Stimulated activated naive CD4-positive, alpha-beta T cell treated with Interleukin-2 at 50 U/mL for 16 hours (primary cell): ENCODE results near the gene OR6N1.

Source experiments
- DNase-seq: peaks from one replicate; lab custom pipeline; 2025; lab: John Stamatoyannopoulos, UW

Gene OR6N1, protein sequence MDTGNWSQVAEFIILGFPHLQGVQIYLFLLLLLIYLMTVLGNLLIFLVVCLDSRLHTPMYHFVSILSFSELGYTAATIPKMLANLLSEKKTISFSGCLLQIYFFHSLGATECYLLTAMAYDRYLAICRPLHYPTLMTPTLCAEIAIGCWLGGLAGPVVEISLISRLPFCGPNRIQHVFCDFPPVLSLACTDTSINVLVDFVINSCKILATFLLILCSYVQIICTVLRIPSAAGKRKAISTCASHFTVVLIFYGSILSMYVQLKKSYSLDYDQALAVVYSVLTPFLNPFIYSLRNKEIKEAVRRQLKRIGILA

DNA sequence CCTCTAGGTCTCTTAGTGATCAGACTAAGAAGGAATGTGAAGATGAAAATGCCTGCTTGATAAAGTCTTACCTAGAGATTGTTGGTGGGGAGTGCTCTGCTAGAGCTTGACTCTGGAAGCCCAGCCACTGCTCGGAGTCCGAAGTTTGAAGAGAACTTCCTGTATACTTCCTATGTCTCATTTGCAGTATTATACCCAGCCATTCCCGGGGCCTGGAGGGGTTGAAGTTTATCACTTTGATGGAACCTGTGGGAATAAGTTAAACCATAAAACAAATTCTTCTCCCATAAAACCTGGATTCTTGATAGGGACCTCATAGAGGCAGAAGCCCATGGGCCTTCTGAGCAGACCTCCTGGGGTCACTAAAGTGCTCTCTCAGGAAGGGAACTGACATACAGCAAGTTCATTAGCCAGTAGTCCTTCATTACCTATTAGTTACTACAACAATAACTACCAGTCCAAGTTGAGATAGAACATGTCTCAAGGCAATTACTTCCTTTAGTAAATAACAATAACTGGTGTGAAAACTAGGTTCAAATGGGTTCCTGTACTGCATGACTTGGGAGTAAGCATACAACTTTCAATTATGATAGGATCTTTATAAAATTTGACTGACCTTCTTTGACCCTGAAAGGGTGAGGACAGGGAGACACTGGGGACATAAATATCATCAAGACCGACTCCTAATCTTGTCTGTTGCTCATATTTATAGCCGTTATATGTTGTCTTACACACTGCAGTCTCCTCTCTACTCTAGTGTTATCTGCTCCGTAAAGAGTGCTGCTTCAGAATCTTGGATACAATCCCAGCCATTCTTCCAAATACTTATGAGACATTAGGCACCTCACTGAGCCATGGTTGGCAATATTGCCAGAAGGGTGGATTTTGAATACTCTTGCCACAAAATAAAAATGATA is at the start of gene OR6N1:
TSS of gene OR6N1 (minus strand) at position 246 of the 917 bp plus-strand sequence. CDS start 5,513 bp downstream, outside the sequence.
- no peak for DNase-seq

DNA sequence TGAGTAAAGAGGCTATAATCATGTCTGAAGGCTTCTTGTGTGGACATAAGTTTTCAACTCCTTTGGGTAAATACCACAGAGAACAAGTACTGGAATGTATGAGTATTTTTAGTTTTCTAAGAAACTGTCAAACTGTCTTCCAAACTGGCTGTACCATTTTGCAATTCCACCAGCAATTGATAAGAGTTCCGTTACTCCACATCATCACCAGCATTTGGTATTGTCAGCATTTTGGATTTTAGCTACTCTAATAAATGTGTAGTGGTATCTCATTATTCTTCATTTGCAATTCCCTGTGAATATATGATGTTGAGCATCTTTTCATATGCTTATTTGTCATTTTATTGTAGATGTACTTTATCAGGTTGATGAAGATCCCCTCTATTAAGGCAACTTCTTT is 49.7 kb upstream of the OR6N1 start:
- DNase-seq = no peak

DNA sequence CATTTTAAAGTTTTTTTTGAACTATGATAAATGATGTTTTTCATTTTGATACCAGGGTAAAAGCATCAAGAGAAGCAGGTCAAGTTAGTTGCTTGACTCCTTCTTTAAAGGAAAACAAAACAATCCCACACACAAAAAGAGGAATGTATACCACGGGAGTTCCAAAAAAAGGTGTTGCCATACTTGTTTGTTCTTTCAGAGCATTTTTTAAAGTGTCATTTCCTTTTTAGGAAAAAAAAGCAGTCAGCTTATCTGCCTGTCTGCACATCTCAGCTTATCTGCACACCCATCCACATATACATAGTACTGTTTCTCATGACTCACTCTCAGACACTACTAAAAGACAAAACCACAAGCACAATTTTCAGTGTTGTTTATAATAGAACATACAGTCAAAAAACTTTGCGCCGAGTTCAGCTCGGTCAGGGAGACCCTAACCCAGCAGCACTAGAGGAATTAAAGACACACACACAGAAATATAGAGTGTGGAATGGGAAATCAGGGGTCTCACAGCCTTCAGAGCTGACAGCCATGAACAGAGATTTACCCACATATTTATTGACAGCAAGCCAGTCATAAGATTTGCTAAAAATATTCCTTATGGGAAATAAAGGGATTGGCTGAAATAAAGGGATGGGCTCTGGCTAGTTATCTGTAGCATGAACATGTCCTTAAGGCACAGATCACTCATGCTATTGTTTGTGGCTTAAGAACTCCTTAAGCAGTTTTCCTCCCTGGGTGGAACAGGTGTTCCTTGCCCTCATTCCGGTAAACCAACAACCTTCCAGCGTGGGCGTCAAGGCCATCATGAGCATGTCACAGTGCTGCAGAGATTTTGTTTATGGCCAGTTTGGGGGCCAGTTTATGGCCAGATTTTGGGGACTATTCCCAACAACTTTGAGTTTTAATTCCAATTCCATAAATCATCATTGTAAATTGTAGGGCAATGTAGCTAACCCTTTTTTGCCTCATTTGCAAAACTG is 47.8 kb upstream of the OR6N1 start:
- no peak for DNase-seq

DNA sequence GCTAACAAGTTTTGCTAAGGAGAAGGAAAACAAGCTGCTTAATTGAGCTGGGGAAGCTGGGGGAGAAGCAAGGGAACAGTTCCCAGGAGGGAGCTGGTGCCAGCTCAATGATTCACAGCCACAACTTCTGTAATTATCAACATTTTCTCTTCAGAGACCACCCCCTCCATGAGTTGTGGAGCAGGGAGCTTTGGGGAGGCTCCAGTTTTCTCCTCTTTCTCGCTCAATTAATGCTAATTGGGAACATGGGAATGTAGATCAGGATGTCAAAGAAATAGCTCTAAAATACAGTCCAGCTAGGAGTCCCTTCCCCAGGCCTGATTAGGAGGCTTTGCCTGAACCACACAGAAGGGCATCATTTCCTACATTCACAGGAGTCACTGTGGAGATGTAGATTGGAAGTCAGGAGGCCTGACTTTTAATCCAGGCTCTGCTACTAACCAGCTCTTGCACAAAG is 47.0 kb upstream of the OR6N1 start:
- DNase-seq = no peak

DNA sequence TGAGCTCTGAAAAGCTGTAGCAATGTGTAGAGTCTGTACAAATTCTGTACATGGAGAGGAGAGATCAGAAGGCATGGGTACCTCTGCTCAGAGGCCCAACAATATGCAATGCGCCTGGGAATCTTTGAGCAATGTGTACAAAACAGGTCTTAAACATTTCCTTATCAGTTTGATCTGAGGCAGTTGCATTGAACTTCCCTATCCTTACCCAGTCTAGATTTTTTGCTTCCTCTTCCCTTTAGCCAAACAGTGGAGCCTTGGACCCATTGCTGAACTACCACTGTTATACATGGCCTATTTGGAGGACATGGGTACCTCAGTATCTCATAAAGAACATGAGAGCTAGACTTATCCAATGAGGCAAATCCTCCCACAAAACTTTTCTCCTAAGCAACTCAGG is 46.6 kb upstream of the OR6N1 start:
- no peak for DNase-seq

DNA sequence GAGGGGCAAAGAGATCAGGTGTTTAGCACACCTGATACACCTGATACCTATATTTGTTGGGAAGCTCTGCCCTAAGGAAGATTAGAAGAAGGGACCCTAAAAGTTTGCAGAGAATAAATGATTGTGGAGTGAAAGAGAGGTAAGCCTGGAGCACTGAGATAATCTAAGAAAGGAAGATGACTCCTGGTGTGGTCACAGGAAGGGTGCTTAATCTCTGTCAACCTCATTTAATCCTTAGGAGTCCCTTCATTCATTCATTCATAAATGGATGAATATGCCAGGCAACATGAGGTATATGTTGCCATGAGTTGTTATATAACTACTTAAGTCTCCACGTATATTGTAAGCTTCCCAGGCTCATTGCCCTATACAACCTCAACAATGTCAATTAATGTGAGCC is 43.0 kb upstream of the OR6N1 start:
- DNase-seq = no peak

DNA sequence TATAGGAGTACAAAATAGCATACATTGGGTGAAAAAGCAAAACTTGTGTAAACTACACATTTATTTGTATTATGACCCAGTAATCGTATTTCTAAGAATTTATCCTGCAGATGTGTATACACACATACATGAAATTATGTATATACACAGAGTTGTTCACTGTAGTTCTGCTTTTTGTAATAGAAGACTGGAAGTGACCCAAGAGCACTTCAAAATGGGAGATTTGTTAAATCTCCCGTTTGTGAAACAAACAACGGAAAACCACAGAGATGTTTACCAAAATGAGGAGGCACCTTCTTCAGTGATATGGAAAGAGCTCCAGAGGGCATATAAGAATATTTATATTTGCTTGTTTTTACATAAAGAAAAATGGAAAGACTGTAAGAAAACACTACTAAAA is 41.2 kb upstream of the OR6N1 start:
- no peak for DNase-seq

DNA sequence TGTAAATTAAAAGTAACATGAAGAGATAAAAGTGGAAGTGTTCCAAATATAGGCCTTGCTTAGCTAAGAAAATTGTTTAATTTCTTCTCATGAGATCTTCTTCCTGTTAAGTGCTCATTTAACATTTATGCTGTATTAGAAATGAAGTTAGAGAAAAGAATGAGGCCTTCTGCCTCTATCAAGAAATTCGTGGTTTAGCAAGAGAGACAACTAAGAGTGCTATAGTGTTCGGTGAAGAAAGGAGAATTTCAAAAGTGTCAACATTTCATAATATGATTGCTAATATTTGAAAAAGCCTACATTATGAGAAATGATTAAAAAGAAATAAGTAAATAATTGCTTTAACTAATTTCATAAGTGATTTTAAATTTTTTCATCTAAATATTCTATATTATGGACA is 40.3 kb upstream of the OR6N1 start:
- no peak for DNase-seq

DNA sequence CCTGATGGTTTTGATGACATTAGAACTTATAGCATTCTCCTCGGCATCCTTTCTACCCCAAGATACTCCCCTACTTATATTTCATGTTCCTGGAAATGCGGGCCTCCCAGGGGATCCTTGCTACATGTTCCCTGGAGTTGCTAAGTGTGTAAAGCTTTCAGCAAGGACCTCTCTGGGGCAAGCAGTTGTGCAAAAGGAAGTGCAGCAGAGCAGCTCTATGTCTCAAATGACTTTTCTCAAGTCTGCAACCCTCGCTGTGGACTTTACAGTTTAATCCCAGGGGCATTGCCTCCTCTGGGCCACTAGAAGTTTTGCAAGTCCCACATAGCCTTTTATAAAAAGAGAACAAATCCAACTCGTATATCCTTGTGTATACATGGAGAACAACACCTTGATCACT is 38.3 kb upstream of the OR6N1 start:
- DNase-seq = no peak

DNA sequence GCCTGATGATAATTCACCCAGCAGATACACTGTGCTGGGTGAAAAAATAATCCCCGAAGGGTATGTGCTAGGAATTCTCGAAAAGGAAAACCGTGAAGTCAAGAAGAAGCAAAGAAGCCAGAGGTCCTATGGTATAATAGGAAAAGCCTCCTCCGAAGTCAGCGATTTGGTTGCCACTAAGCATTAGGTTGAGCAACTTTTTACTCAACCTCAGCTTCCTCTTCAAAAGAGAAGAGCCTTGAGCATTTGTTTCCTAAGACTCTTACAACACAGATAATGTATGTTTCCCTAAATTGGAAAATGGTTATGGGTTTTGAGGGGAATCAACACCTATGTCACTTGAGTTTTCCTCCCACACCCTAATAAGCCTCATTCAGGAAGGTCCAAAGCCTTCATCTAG is 37.9 kb upstream of the OR6N1 start:
- no peak for DNase-seq

DNA sequence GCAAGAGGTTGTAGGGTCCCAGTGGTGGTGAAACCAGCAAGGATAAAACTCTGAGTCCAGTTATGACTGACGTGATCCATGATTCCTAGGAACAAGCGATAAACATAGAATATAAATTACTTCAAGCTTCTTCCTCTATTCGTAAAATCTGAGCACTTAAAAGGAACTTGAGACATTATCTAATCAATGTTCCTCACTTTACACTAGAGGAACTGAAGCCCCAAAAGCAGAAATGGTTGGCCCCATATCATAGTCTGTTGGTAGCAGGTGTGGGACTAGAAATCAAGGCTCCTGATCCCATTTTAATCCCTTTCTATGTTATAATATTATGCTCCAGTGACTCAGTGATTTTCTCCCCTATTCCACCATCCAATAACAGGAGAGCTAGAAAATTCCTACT is 37.3 kb upstream of the OR6N1 start:
- DNase-seq = no peak

DNA sequence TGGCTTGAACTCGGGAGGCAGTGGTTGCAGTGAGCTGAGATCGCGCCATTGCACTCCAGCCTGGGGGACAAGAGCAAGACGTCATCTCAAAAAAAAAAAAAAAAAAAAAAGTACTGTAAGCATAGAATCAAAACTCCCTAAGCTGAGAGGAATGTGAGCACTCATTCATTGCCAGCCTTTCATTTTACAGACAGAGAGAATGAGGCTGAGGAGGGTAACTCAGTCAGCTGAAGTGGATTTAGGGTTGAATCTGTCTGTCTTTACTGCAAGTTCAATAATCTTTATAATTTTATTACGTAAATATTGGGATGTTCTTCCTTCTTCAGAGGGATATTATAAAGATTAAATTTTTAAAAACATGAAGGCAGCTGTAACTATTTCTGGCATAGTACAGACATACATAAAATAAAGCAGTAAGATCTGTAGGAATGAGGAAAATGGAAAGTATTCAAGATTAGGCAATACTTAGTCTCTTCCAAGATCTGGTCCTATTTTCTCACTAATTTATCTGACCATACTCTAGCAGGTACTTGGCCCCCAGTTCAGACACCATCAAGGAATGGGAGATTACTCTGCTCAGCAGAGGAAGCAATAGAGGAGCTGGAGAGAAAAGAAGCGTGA is 35.0 kb upstream of the OR6N1 start:
- no peak for DNase-seq

DNA sequence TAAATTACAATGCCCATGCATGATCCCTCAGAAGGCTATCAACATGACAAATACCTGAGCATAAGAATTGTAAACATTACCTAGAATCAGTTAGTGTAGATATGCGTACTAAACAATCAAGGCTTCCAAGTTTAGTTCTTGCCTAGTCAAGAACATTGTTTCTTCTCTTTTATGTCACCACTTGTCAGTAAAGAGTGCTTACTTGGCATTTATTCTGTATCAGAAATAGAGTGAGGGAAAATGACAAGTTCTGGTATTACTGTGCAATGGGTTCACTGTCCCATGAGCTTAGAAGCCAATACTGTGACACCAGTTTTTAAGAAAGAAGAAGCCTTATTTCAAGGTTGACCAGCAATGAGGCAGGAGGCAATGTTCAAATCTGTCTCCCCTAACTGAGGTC is 31.7 kb upstream of the OR6N1 start:
- no peak for DNase-seq

DNA sequence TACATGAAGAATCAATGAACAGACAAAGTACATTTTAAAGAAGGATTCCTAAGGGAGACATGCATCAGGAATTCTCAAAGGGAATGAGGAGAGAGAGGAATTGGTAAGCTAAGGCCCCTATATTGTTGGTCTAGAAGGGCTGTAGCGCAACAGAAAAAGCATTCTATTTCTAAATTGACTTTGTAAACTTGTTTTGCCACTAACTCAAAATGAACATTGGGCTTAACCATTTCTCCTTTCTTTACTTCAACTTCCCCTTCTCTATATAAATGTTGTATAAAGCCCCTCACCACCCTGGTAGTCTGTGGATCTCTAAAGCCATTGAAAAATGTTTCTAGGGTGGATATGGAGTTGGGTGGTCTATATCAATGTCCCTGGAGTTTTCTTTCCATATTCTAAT is 29.4 kb upstream of the OR6N1 start:
- no peak for DNase-seq

DNA sequence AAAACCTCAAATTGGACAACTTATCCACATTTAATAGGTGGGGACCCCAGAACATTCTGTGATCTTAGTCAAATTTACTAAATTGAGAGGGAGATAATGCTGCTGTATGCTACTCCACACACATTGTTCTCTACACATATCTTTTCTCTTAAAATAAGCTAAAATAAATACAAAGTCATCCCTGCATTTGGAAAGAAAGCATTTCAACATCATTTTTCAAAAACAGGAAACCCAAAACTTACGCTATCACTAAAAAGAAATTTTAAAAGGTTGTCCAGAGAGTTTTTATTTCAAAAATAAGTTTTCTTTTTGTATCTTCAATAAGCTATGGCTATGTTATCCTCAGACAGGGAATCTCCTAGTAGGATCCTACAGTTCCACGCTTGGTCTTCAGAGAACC is 28.5 kb upstream of the OR6N1 start:
- DNase-seq = no peak

DNA sequence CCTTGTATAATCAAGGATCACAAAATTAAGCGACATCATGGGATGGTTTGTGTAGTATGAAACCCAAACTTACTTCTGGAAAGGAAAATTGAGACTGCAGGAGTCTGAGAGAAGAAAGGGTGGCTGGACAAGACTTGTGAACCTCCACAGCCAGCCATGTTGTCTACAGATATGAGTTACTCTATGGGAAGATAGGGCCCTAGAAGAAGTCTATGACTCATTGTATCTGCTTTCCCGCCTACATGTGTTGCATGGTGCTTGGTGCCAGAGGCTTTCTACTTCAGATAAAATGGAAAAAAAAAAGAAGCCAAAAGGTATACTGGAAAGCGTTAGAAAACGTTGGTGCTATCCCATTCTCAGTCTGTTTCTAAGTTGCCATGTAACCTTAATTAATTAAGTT is 27.7 kb upstream of the OR6N1 start:
- DNase-seq = no peak

DNA sequence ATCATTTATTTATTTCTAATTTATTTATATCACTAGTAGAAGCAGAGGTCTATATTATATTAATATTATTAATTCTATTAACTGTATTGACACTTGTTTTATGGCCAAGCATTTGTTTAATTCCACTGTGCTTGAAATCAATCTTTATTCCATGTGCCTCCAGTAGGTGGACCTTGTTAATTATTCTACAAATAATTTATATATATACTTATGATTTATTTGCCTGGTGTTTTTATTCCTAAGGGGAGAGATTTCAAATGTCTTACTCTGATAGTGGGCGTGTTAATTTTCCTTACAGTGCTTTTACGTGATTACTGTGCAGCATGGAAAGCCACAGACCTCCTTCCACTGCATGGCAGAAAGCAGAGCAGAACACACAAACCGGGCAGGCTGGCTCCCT is 26.5 kb upstream of the OR6N1 start:
- no peak for DNase-seq

DNA sequence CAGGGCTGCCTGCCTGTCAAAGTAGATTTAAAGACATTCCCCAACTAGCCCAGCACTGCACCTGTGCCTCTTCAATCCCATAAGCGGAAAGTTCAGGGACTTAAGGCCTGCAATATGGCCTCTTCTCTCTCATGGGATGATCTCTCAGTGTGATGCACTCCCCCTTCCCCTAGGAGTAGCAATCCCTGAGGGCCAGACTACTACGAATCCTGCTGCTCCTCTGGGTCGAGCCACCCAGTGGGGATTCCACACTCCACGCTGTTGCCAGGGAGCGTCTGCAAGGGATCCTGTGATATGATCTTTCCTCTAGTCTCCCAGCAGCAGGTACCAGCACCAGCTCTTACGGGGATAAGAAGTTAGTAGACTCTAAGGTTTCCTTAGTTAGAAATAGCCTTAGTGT is 22.3 kb upstream of the OR6N1 start:
- no peak for DNase-seq

DNA sequence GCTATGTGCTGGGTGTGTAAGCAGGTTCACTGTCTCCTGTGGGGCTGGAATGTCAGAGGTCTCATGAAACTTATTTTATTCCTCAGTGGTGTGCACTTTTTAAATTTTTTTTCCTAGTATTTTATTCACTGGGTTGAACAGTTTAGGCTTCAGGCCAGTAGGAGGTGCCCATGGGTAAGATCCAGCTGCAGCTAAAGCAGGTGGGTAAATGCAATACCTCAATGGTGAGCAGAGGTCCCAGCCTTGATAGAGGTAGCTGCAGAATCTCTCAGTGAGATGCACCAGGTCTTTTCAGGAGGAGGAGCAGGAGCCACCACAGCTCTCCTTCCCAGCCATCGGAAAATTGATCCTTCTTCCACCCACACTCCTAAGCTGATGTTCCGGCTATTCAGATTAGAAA is 21.6 kb upstream of the OR6N1 start:
- DNase-seq = no peak

DNA sequence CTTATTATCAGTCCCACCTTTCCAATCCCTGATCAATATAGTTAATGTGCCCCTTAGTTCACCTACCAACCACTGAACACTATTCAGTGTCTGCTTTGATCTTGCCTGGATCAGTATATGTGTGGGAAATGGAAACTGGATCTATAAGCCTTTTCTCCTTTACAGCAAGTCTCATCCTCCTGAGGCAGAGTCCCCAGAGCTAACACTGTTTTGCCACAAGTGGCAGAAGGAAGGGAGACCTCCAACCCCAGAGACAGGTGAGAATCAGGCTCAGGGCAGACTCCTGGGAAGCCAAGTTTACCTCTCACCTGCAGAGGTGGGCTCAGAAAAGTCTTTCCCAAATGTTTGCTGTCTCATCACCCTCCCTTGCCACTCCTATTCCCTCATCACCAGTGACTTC is 9.1 kb upstream of the OR6N1 start, which contains the start of gene OR6N2:
TSS of gene OR6N2 (minus strand) at position 101 of the 400 bp plus-strand sequence. CDS start 3,569 bp downstream, outside the sequence.
- no peak for DNase-seq

DNA sequence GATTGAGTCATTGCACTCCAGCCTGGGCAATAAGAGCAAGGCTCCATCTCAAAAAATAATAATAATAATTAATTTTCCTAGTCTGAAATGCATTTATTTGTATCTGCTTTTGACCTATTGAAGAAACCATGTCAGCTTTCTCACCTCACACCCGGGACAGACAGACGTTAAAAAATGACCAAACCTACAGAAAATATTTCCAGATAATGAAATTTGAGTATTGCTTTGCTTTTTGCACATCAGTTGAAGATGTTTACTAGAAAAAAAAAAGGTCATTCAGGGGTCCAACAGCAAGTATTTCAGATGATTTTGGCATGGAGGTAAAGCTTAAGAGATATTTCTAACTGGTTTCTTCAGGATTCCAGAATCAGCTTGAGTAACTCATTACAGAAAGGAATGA is 17.6 kb downstream of the OR6N1 start, which contains the start of gene OR6K6:
TSS of gene OR6K6 (plus strand) at position 301 of the 400 bp plus-strand sequence. CDS start 168 bp downstream, outside the sequence.
- DNase-seq = no peak
